C4-2B (cell line): Measurements from ENCODE around the gene TCF4.

ENCODE experiments used
- ZFX ChIP-seq: fragments of 450-650 bp; IDR thresholded peaks from 2 replicates; pipeline ENCODE4 v1.6.1; 2017
- TF ChIP-seq, protein P1 (sequence below): fragments of 450-650 bp; conservative IDR thresholded peaks from 2 replicates; pipeline ENCODE4 v1.5.1; 2017; ENCODE audit warnings: mild to moderate bottlenecking

DNA sequence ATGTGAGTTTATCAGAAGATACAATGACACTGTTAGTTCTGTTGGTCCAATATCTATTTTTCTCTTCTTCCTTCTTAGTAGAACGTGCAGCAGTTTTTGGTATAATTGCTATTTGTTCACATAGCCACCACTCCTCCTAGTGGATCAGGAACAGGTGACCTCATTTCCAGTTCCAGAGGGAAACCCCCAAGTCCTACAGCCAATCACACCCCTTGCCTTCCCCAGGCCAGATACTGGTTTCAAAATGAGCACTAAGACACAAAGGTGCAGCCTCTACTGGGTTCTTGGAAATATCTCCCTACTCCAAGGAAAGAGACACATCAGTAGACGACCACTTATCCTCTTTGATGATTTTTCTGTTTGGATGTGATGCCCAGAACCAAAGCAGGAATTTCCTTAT is 103.2 kb downstream of the TCF4 start:
- TF ChIP-seq, protein P1, sequence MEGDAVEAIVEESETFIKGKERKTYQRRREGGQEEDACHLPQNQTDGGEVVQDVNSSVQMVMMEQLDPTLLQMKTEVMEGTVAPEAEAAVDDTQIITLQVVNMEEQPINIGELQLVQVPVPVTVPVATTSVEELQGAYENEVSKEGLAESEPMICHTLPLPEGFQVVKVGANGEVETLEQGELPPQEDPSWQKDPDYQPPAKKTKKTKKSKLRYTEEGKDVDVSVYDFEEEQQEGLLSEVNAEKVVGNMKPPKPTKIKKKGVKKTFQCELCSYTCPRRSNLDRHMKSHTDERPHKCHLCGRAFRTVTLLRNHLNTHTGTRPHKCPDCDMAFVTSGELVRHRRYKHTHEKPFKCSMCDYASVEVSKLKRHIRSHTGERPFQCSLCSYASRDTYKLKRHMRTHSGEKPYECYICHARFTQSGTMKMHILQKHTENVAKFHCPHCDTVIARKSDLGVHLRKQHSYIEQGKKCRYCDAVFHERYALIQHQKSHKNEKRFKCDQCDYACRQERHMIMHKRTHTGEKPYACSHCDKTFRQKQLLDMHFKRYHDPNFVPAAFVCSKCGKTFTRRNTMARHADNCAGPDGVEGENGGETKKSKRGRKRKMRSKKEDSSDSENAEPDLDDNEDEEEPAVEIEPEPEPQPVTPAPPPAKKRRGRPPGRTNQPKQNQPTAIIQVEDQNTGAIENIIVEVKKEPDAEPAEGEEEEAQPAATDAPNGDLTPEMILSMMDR = no peak
- TF ChIP-seq ZFX = no peak
